Uterus (tissue), 4 donors: ENCODE measurements around the gene TRIM37. TPM values are rescaled to one million over a fixed set of nuclear protein-coding genes. Genes with fewer than 3 reads are reported as not detected.

ENCODE experiments used
- DNase-seq, 2 donors: peaks; one replicate each; pipeline ENCODE4 v3.0.0-alpha.2; 2019 to 2020
- H3K27ac ChIP-seq, 2 donors: fragments of 200-600 bp; sonication (generic); 1 replicate in 1 of 2; 2 replicates in 1 of 2; pipeline ENCODE4 v1.5.1; 2016 to 2018
- H3K27me3 ChIP-seq, 2 donors: fragments of 200-600 bp; sonication (generic); one replicate each; pipeline ENCODE4 v1.5.1; 2018 to 2019; ENCODE audit warnings: control low read depth in 1 of 2
- H3K36me3 ChIP-seq, 2 donors: fragments of 200-600 bp; sonication (generic); one replicate each; pipeline ENCODE4 v1.5.1; 2019; ENCODE audit warnings: control low read depth in 1 of 2
- H3K4me1 ChIP-seq, 2 donors: fragments of 200-600 bp; sonication (generic); one replicate each; pipeline ENCODE4 v1.5.1; 2018 to 2019; ENCODE audit warnings: control low read depth in 1 of 2
- H3K4me3 ChIP-seq, 2 donors: fragments of 200-600 bp; sonication (generic); 1 replicate in 1 of 2; 2 replicates in 1 of 2; pipeline ENCODE4 v1.5.1; 2018 to 2019; ENCODE audit warnings: mild to moderate bottlenecking in 1 of 2
- H3K9me3 ChIP-seq, 2 donors: fragments of 200-600 bp; sonication (generic); one replicate each; pipeline ENCODE4 v1.5.1; 2019; ENCODE audit warnings: control low read depth in 1 of 2
- CTCF ChIP-seq, 4 experiments: fragments of 200-600 bp in 2 of 4; fragments of 450-650 bp in 2 of 4; sonication (generic) in 2 of 4; IDR thresholded peaks; one replicate each; pipeline ENCODE4 v1.5.1; 2016 to 2019; ENCODE audit warnings: antibody characterized with exemption in 4 of 4, mild to moderate bottlenecking in 2 of 4, moderate library complexity in 1 of 4
- POLR2A ChIP-seq, 2 donors: fragments of 450-650 bp; IDR thresholded peaks; one replicate each; pipeline ENCODE4 v1.6.1; 2016; ENCODE audit warnings: antibody characterized with exemption in 2 of 2, mild to moderate bottlenecking in 1 of 2, moderate library complexity in 1 of 2
- intact Hi-C: fragments of 100-400 bp; cut with DNase I; formaldehyde crosslinking; loops from one replicate; pipeline ENCODE4 v1.15.1; 2023; ENCODE audit warnings: low total_unique reads
- total RNA-seq, 4 donors: library from RNA; depleted of rRNA in 3 of 4; stranded (reverse); fragments of >200 nt in 3 of 4; gene quantifications; one replicate each; pipeline versions ENCODE4 v1.1.0 to v1.2.4, GENCODE V29; 2014 to 2023
- donor health status: DM: yes; HTN: yes; CAD: no.

TRIM37 gene
- total RNA-seq, 4 donors from 2014 or later = 5.0 to 38.9 (median 21.4) TPM

DNA sequence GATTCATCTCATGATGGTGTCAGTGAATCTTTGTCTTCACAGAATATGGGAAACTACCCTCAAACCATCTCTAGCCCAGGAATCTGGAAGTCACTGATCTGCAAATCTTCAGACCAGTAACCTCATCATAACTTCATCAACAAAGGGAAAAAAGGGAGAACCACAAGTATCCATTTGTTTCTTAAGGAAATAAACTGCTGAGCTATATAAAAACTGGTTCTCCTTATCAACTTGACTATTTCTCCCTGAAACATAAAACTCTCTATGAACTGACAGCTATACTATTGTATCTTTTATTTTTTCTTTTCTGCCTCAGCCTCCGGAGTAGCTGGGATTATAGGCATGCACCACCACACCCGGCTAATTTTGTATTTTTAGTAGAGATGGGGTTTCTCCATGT is 39.3 kb downstream of the TRIM37 start:
- H3K4me3 ChIP-seq = no peak overlapping the region
- H3K27me3 ChIP-seq = no peaks in the 10 kb centered on the region
- DNase-seq = no peak
- TF ChIP-seq CTCF (IDR thresholded peaks at IDR 0.05) = no peak
- no peak for TF ChIP-seq POLR2A (IDR thresholded peaks at IDR 0.05)
- no peaks in the 10 kb centered on the region for H3K4me1 ChIP-seq
- no peaks in the 10 kb centered on the region for H3K36me3 ChIP-seq
- no peaks in the 10 kb centered on the region for H3K9me3 ChIP-seq
- intact Hi-C loops = no loop called here
- H3K27ac ChIP-seq = no peak overlapping the region

GRCh38 chr17:59062509-59062908 is 44.2 kb downstream of the TRIM37 start:
- TF ChIP-seq POLR2A (IDR thresholded peaks at IDR 0.05) = no peak
- TF ChIP-seq CTCF (IDR thresholded peaks at IDR 0.05) = no peak
- H3K9me3 ChIP-seq = no peaks in the 10 kb centered on the region
- intact Hi-C loops = no loop called here
- no peaks in the 10 kb centered on the region for H3K4me1 ChIP-seq
- no peak overlapping the region for H3K4me3 ChIP-seq
- H3K27me3 ChIP-seq = no peaks in the 10 kb centered on the region
- no peak for DNase-seq
- H3K36me3 ChIP-seq = no peaks in the 10 kb centered on the region
- no peak overlapping the region for H3K27ac ChIP-seq

DNA sequence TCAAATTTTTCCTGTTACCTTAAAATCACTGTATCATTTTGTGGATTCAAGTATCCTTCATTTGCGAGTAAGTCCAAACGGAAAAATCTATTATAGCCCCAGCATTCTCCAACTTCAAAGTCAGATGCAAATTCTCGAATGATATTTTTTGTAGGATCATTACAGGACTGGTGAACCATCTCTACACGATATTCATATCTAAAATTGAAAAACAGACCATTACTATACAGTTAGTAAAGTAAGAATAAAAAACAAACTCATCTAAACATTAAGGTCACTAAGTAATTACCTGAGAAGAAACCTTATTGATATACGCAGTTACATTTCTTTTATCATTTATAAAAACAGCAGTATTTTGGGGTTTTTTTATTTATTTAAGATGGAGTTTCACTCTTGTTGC is 49.8 kb downstream of the TRIM37 start:
- Histone ChIP-seq H3K36me3 (no peaks in the 10 kb centered on the region), H3K27me3 (no peaks in the 10 kb centered on the region), H3K4me1 (no peaks in the 10 kb centered on the region), H3K4me3 (no peak overlapping the region), H3K9me3 (no peaks in the 10 kb centered on the region), H3K27ac (no peak overlapping the region)
- DNase-seq = no peak
- intact Hi-C loops = no loop called here
- TF ChIP-seq CTCF (IDR thresholded peaks at IDR 0.05) (no peak), POLR2A (IDR thresholded peaks at IDR 0.05) (no peak)

DNA sequence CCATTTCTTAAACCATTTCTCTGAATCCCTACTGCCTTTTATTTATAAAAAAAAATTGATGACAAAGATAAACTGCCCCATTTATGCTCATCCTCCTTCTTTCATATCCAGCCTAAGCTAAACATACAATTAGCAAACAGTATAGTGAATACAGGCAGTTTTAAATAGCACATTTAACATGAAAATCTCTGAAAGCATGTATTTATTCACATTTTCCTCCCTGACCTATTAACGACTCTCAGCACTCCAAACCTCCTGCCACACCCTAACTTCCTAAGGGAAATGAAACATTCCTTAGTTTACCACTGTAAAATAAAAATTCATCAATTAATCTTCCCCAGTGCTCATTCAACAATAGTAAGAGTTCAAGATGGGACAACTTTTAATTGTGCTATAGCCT is 56.9 kb downstream of the TRIM37 start:
- DNase-seq = no peak
- Histone ChIP-seq H3K4me1 (no peaks in the 10 kb centered on the region), H3K27me3 (no peaks in the 10 kb centered on the region), H3K36me3 (no peaks in the 10 kb centered on the region), H3K27ac (no peak overlapping the region), H3K9me3 (no peaks in the 10 kb centered on the region), H3K4me3 (no peak overlapping the region)
- intact Hi-C loops = no loop called here
- TF ChIP-seq CTCF (IDR thresholded peaks at IDR 0.05) (no peak), POLR2A (IDR thresholded peaks at IDR 0.05) (no peak)

GRCh38 chr17:59047616-59048015 is 59.1 kb downstream of the TRIM37 start:
- Histone ChIP-seq H3K27me3 (no peaks in the 10 kb centered on the region), H3K27ac (no peak overlapping the region), H3K9me3 (no peaks in the 10 kb centered on the region), H3K36me3 (no peaks in the 10 kb centered on the region), H3K4me1 (no peaks in the 10 kb centered on the region), H3K4me3 (no peak overlapping the region)
- no peak for DNase-seq
- no peak for TF ChIP-seq POLR2A (IDR thresholded peaks at IDR 0.05)
- TF ChIP-seq CTCF (IDR thresholded peaks at IDR 0.05) = no peak
- intact Hi-C loops = no loop called here
